ENCODE data around the gene SHROOM3. TPM values are rescaled to one million over a fixed set of nuclear protein-coding genes. Genes with fewer than 3 reads are reported as not detected.

SHROOM3 gene
- total RNA-seq, 1 donor from 2014 or later, result 192 TPM

GRCh38 chr4:76614589-76614988, 179.6 kb downstream of the SHROOM3 start:
- peak overlapping the region; percentile 78 to 85 for H3K27ac ChIP-seq

DNA sequence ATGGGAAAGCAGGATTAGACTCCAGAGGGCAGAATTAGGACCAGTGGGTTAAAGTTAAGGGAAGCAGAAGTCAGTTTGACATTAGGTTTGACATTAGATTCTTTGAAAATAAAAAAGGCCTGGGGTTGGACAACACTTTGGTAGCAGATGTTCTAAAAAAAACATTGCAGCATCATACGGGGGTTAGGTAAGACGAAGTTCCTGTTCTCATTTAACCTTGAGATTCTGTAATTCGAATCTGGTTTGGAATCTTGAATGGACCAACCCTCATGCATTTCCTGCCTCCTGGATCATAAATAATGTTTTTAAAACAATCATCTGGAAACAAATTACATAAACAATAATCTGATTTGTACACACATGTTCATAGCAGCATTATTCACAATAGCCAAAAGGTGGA, 181.0 kb downstream of the SHROOM3 start:
- H3K36me3 ChIP-seq, result no peaks in the 10 kb centered on the region
- H3K27me3 ChIP-seq, result no peaks in the 10 kb centered on the region
- DNase-seq (ENCODE audit: low spot score in 2 of 2), result no peak
- intact Hi-C loops (cut with DNase I), result loop anchor here (10.0 kb wide), 1 partner anchor 329 kb away; the partner anchor contains the start of gene SEPTIN11
- peak overlapping the region; percentile 78 to 85 for H3K27ac ChIP-seq
- no peak for TF ChIP-seq CTCF (IDR thresholded peaks at IDR 0.05)
- H3K4me1 ChIP-seq, result peaks cover 7 to 36% of the 10 kb centered on the region in 2 donors
- no peaks in the 10 kb centered on the region for H3K9me3 ChIP-seq
- H3K4me3 ChIP-seq, result no peak overlapping the region

More at GRCh38 chr4:76614589-76614988, 179.6 kb downstream of the SHROOM3 start:
- intact Hi-C loops (cut with DNase I), result loop anchor here (1.0 to 10.0 kb wide), 3 partner anchors 8 to 330 kb away; partner anchors contain the start of gene SEPTIN11
- Histone ChIP-seq H3K4me3 (no peak overlapping the region), H3K4me1 (peaks cover 7 to 46% of the 10 kb centered on the region in 2 donors), H3K9me3 (no peaks in the 10 kb centered on the region), H3K27me3 (no peaks in the 10 kb centered on the region), H3K36me3 (no peaks in the 10 kb centered on the region)
- DNase-seq (ENCODE audit: low spot score in 2 of 2), result peak in 1 of 2 donors; percentile 89
- TF ChIP-seq CTCF (IDR thresholded peaks at IDR 0.05), result no peak

GRCh38 chr4:76616526-76616925, 181.5 kb downstream of the SHROOM3 start:
- Histone ChIP-seq H3K36me3 (no peaks in the 10 kb centered on the region), H3K4me1 (peaks cover 7 to 41% of the 10 kb centered on the region in 2 donors), H3K27ac (peak overlapping the region; percentile 33 to 78), H3K4me3 (no peak overlapping the region), H3K27me3 (no peaks in the 10 kb centered on the region), H3K9me3 (no peaks in the 10 kb centered on the region)
- intact Hi-C loops (cut with DNase I), result loop anchor here (10.0 kb wide), 1 partner anchor 328 kb away; the partner anchor contains the start of gene SEPTIN11
- no peak for TF ChIP-seq CTCF (IDR thresholded peaks at IDR 0.05)
- DNase-seq (ENCODE audit: low spot score in 2 of 2), result no peak

- Histone ChIP-seq H3K4me3 (no peak overlapping the region), H3K27ac (peak overlapping the region; percentile 84 to 86), H3K9me3 (no peaks in the 10 kb centered on the region), H3K27me3 (no peaks in the 10 kb centered on the region), H3K4me1 (peaks cover 14 to 47% of the 10 kb centered on the region in 2 donors), H3K36me3 (no peaks in the 10 kb centered on the region)
- no peak for TF ChIP-seq CTCF (IDR thresholded peaks at IDR 0.05)
- intact Hi-C loops (cut with DNase I), result loop anchor here (5.0 kb wide), 2 partner anchors 34 to 116 kb away; no protein-coding TSS in a partner anchor
- DNase-seq (ENCODE audit: low spot score in 2 of 2), result no peak
Observed at GRCh38 chr4:76620723-76621468, 185.9 kb downstream of the SHROOM3 start.

GRCh38 chr4:76622126-76622525, 187.1 kb downstream of the SHROOM3 start:
- Histone ChIP-seq H3K27ac (peak overlapping the region; percentile 84 to 86), H3K27me3 (no peaks in the 10 kb centered on the region), H3K4me1 (peaks cover 14 to 50% of the 10 kb centered on the region in 2 donors), H3K9me3 (no peaks in the 10 kb centered on the region), H3K36me3 (no peaks in the 10 kb centered on the region), H3K4me3 (no peak overlapping the region)
- intact Hi-C loops (cut with DNase I), result loop anchor here (1.0 to 5.0 kb wide), 3 partner anchors 8 to 115 kb away; no protein-coding TSS in a partner anchor
- no peak for DNase-seq (ENCODE audit: low spot score in 2 of 2)
- no peak for TF ChIP-seq CTCF (IDR thresholded peaks at IDR 0.05)

Data from ascending aorta (tissue), 2 donors.